ENCODE results near the gene FAM120C.
A peak's percentile ranks its signal among the peaks of the same experiment; 100 is the strongest.

Gene FAM120C

DNA sequence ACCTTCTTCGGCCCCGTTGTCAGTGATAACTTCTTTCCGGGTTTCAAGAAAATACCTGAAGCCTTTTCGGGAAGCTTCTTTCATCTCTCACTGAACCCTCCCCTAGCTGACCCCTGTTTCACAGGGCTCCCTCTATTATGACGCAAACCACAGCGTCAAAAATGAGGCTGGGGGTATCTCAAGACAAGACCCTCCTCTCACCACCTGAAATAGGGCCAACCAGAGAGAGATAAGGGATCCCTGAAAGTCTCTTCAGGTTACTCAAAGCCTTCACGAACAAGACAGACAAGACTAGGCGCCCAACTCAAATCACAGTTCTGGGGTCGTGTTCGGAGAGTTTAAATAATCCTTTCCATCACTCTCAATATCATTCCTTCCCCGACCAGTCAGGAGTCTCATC is 140.0 kb downstream of the FAM120C start:
- no peak for DNase-seq (ENCODE audit: low spot score)

DNA sequence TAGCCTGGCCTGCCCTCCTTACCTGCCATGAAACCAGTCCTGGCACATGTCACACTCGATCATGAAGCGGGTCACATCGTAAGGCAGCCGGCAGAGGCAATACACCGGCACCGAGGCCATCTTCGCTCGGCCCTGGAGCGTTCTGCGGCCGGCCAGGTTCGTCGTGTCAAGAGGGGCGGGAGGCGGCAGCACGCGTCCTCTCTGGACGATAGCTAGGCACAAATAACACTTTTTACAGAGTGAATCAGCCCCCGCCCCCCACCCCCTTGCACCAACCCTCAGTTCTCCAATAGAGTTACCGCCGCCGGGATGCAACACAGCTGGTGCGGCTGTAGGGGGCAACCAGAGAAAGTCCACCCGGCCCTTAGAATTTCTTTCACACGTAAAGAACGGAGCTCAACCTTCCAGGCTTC is 140.4 kb downstream of the FAM120C start:
- peak; percentile 83 for DNase-seq (ENCODE audit: low spot score)

DNA sequence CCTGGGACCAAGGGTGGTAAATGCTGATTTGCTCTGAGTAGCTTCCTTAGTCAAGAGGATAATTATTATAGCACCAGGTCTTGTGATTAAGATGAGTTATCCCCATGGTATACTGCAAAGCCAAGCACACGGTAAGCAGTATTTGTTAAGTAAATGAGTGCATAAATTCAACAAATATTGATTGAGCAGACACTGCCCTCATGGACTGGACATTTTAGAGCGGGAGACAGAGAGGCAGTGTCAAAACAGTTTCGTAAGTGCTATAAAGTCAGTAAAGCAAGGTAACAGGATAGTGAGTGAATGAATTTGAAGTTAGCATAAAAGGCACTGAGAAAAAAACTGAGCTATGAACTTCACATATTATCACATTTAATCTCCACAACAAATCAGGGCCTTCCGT is 152.7 kb downstream of the FAM120C start:
- no peak for DNase-seq (ENCODE audit: low spot score)

DNA sequence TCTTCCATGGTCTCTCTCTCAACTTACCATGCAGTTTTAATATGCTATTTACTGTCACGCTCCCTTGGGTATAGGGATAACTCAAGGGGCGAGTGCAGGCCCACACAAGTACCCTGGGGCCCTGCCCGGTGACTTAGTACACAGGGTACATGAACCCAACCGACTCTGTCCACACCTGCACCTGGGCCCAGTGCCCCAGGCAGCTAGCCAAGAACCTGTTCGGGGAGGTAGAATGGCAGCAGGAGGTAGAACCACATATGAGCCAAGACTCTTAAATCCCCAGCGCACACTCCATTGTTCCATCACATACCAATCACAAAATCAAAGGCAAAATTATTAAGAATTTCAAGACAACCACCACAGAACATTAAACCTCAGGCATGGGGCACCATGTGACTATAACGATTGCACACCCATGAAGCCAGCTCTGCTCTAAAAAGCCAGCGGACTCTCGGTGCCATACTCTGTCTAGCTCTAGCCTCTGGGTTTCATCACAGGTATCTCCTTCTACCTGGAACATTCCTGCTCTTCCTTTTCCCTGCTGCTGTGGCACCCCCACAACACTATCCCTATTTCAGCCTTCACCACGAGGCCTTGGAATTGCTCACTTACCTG is 153.4 kb downstream of the FAM120C start:
- no peak for DNase-seq (ENCODE audit: low spot score)

DNA sequence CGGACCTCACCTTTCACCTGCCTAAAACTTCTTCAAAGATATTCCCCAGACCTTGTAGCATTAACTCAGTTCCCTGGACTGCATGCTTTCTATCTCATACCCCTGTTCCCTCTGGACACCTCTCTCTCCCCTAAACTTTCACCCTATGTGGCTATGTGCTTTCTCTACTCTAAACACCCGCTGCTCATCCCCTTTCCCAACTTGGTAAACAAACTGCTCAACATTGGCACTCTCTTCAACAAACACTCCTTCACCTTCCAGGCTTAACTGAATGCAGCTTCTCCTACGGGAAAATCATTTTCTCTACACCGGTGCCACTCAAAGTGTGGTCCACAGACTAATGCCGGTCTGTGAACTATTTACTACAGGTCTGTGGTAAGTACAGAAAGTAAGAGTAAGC is 158.7 kb downstream of the FAM120C start:
- DNase-seq (ENCODE audit: low spot score): no peak
